Measurements from ENCODE around the gene CFAP107.

Gene CFAP107

DNA sequence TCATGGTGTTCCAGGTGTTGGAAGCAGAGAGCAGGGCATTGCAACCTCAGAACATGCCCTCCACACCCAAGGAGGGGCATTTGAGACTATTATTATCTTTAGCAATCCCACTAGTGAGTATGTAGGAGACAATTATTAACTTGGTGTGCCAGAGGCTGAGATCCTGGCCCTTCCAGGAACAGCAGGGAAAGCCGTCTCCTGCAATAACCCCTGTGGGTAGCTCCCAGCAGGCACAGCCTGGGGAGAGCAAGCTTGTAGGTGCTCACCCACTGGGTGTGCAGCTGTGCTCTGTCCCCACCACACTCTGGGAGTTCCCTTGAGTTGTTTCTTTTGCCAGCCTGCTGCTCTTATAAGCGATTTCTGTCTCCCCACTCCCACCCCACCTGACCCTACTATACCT lies 10.3 kb downstream of the CFAP107 start:
- no peak for DNase-seq (ENCODE audit: extremely low read depth, low read depth)
- no peak overlapping the region for H3K4me3 ChIP-seq (replicated peaks; ENCODE audit: low read depth, low read length)
- TF ChIP-seq, protein P1, sequence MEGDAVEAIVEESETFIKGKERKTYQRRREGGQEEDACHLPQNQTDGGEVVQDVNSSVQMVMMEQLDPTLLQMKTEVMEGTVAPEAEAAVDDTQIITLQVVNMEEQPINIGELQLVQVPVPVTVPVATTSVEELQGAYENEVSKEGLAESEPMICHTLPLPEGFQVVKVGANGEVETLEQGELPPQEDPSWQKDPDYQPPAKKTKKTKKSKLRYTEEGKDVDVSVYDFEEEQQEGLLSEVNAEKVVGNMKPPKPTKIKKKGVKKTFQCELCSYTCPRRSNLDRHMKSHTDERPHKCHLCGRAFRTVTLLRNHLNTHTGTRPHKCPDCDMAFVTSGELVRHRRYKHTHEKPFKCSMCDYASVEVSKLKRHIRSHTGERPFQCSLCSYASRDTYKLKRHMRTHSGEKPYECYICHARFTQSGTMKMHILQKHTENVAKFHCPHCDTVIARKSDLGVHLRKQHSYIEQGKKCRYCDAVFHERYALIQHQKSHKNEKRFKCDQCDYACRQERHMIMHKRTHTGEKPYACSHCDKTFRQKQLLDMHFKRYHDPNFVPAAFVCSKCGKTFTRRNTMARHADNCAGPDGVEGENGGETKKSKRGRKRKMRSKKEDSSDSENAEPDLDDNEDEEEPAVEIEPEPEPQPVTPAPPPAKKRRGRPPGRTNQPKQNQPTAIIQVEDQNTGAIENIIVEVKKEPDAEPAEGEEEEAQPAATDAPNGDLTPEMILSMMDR (IDR thresholded peaks at IDR 0.05; ENCODE audit: low read depth, low read length, missing control alignments): no peak

DNA sequence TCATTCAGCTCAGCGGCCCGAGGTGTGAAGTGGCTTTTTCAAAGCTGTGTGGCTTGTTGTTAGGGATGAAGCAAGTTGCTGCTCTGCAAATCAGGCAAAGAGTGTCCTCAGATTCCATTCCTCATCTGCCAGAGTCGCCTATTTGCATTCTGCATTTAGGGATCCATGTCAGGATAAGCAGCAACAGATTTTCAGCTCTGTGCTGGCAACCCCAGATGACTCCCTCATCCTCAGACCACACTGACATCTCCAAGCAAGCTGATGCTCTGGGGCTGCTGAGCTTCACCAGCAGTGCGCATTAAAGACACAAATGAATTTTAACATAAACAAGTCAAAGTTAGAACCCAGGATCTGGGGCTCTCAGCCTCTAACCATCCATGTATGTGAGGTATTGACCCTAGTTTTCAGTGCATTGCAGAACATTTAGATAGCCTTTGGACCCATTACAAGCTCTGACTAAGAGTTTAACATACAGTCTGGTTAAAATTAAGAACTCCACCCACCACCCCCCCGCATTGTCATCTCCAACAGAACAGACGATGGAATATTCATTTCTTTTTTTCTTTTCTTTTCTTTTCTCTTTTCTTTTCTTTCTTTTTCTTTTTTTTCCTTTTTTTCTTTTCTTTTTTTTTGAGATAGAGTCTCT lies 10.9 kb downstream of the CFAP107 start:
- no peak overlapping the region for H3K4me3 ChIP-seq (replicated peaks; ENCODE audit: low read depth, low read length)
- TF ChIP-seq, protein P1 (IDR thresholded peaks at IDR 0.05; ENCODE audit: low read depth, low read length, missing control alignments): no peak
- no peak for DNase-seq (ENCODE audit: extremely low read depth, low read depth)

DNA sequence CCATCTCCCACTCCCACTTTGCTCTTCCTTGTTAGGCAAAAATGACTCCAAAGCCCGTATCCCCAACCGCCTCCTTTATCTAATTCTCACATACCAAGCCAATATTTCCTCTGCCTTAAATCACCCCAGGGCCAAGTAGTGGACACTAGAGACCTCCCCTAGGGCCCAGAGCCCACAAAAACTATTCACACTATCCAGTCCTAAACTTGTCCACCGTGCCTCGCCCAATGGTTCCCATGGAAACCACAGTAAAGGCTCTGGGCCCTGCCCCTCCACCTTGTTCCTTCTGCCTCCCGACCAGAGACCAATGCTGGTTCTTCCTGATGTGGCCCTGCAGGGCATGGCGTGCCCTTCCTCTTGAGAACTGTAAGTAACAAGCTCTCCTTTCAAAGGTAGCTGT lies 11.8 kb downstream of the CFAP107 start:
- no peak for DNase-seq (ENCODE audit: extremely low read depth, low read depth)
- TF ChIP-seq, protein P1 (IDR thresholded peaks at IDR 0.05; ENCODE audit: low read depth, low read length, missing control alignments): no peak
- no peak overlapping the region for H3K4me3 ChIP-seq (replicated peaks; ENCODE audit: low read depth, low read length)

DNA sequence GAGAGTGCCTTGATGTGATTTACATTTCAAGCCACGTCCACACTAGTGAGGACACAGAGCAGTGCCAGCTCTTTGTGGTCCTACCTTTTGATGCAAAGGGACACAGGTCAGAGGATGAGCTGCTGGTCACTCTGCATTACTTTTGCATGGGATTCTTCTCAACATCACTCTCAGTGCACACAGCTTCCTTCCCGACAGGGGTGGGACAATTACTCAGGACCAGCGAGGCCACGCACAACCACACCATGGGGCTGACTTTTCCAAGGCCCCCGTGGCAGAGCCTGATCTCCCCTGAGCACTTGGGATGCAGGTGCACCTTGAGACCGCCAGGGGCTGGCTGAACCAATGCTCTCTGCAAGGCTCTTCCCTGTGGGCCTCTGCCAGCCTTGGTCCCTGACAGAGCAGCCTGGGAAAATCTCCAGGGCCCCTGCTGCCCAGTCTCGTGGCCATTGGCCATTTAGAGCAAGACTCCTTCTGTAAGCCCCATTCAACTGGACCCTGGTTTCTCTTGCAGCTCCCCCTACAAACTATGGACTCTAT lies 14.3 kb downstream of the CFAP107 start:
- no peak overlapping the region for H3K4me3 ChIP-seq (replicated peaks; ENCODE audit: low read depth, low read length)
- TF ChIP-seq, protein P1 (IDR thresholded peaks at IDR 0.05; ENCODE audit: low read depth, low read length, missing control alignments): no peak
- no peak for DNase-seq (ENCODE audit: extremely low read depth, low read depth)

DNA sequence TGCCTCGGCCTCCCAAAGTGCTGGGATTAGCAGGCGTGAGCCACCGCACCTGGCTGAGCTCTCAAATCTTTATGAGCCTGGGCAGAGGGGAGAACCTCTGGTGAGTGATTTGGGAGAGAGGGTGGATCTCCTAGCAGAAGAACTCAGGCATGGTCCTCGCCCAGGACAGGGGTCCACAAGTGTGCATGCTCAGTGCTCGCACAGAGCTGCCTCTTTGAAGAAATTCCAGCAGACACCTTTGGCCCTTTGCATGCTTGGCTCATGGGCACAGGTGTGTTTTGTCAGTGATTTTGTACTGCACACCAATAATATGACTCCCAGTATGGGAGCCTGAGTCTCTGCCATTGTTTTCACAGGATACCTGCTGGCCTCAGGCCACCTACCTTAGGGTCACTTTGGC lies 15.8 kb downstream of the CFAP107 start:
- DNase-seq (ENCODE audit: extremely low read depth, low read depth): no peak
- H3K4me3 ChIP-seq (replicated peaks; ENCODE audit: low read depth, low read length): no peak overlapping the region
- TF ChIP-seq, protein P1 (IDR thresholded peaks at IDR 0.05; ENCODE audit: low read depth, low read length, missing control alignments): no peak

DNA sequence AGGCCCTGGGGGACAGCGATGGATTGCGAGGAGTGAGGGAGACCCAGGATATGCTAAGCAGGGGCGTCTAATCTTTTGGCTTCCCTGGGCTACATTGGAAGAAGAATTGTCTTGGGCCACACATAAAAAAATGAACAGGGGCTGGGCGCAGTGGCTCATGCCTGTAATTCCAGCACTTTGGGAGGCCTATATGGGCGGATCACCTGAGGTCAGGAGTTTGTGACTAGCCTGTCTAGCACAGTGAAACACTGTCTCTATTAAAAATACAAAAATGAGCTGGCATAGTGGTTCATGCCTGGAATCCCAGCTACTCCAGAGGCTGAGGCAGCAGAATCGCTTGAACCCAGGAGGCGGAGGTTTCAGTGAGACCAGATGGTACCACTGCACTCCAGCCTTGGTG lies 16.8 kb downstream of the CFAP107 start:
- TF ChIP-seq, protein P1 (IDR thresholded peaks at IDR 0.05; ENCODE audit: low read depth, low read length, missing control alignments): no peak
- no peak for DNase-seq (ENCODE audit: extremely low read depth, low read depth)

DNA sequence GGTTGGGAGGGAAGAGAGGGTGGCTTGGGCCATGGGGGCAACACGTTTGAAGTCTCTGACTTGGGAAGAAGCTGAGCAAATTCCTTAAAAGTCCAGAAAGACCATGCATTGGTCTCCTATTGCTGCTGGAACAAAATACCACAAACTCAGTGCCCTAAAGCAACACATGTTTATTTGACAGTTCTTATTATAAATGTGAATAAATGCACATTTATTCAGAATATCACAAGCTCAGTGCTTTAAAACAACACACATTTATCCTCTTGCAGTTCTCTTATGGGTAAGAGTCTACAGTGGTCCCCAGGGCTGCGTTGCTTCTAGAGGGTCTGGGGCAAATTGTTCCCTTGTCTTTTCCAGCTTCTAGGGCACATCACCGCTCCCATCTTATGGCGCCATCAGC lies 17.5 kb downstream of the CFAP107 start:
- no peak for DNase-seq (ENCODE audit: extremely low read depth, low read depth)
- TF ChIP-seq, protein P1 (IDR thresholded peaks at IDR 0.05; ENCODE audit: low read depth, low read length, missing control alignments): no peak
- H3K4me3 ChIP-seq (replicated peaks; ENCODE audit: low read depth, low read length): no peak overlapping the region

More for the DNA sequence above, 16.8 kb downstream of the CFAP107 start:
- H3K4me3 ChIP-seq (replicated peaks; ENCODE audit: low read depth, low read length): no peak overlapping the region
